ENCODE results near the gene KCTD12.
"Not testable (repeated sequence)": the region's sequence is repeated elsewhere in the genome, so short reads cannot be mapped to it uniquely, and the experiment has no call there.

KCTD12 gene

GRCh38 chr13:76886292-76887075, at the start of gene KCTD12:
TSS of gene KCTD12 (minus strand) at chr13:76886405. CDS start at chr13:76886148, 257 bp downstream.
- DNase-seq (ENCODE audit: low read depth in 2 of 2) = peak; percentile 53 to 60

- DNase-seq (ENCODE audit: low read depth in 2 of 2) = no peak
Observed at GRCh38 chr13:76934671-76935070, 48.5 kb upstream of the KCTD12 start.

- no peak for DNase-seq (ENCODE audit: low read depth in 2 of 2)
Observed at GRCh38 chr13:76932076-76932475, 45.9 kb upstream of the KCTD12 start.

- DNase-seq (ENCODE audit: low read depth in 2 of 2) = no peak
Observed at GRCh38 chr13:76929851-76930374, 43.7 kb upstream of the KCTD12 start.

- DNase-seq (ENCODE audit: low read depth in 2 of 2) = no peak
Observed at GRCh38 chr13:76929320-76929719, 43.1 kb upstream of the KCTD12 start.

GRCh38 chr13:76928456-76928855, 42.3 kb upstream of the KCTD12 start:
- DNase-seq (ENCODE audit: low read depth in 2 of 2) = no peak

GRCh38 chr13:76927955-76928354, 41.8 kb upstream of the KCTD12 start:
- DNase-seq (ENCODE audit: low read depth in 2 of 2) = no peak

GRCh38 chr13:76925115-76925514, 38.9 kb upstream of the KCTD12 start:
- DNase-seq (ENCODE audit: low read depth in 2 of 2) = no peak

GRCh38 chr13:76921516-76921915, 35.3 kb upstream of the KCTD12 start:
- DNase-seq (ENCODE audit: low read depth in 2 of 2) = no peak

- not testable (repeated sequence) for DNase-seq (ENCODE audit: low read depth in 2 of 2)
Observed at GRCh38 chr13:76917755-76918481, 31.7 kb upstream of the KCTD12 start.

- DNase-seq (ENCODE audit: low read depth in 2 of 2) = no peak
Observed at GRCh38 chr13:76917095-76917494, 30.9 kb upstream of the KCTD12 start.

GRCh38 chr13:76913898-76914297, 27.7 kb upstream of the KCTD12 start:
- DNase-seq (ENCODE audit: low read depth in 2 of 2) = no peak

- no peak for DNase-seq (ENCODE audit: low read depth in 2 of 2)
Observed at GRCh38 chr13:76912476-76912875, 26.3 kb upstream of the KCTD12 start.

- DNase-seq (ENCODE audit: low read depth in 2 of 2) = no peak
Observed at GRCh38 chr13:76904507-76904906, 18.3 kb upstream of the KCTD12 start.

GRCh38 chr13:76903544-76904162, 17.4 kb upstream of the KCTD12 start:
- DNase-seq (ENCODE audit: low read depth in 2 of 2) = peak; percentile 32 to 34

GRCh38 chr13:76899066-76899465, 12.9 kb upstream of the KCTD12 start:
- not testable (repeated sequence) for DNase-seq (ENCODE audit: low read depth in 2 of 2)

- not testable (repeated sequence) for DNase-seq (ENCODE audit: low read depth in 2 of 2)
Observed at GRCh38 chr13:76897171-76897570, 11.0 kb upstream of the KCTD12 start.

GRCh38 chr13:76894401-76895110, 8.4 kb upstream of the KCTD12 start:
- no peak for DNase-seq (ENCODE audit: low read depth in 2 of 2)

GRCh38 chr13:76892488-76892887, 6.3 kb upstream of the KCTD12 start:
- no peak for DNase-seq (ENCODE audit: low read depth in 2 of 2)

GRCh38 chr13:76890021-76890420, 3.8 kb upstream of the KCTD12 start:
- DNase-seq (ENCODE audit: low read depth in 2 of 2) = no peak

GRCh38 chr13:76889254-76889653, 3.0 kb upstream of the KCTD12 start:
- DNase-seq (ENCODE audit: low read depth in 2 of 2) = no peak

- no peak for DNase-seq (ENCODE audit: low read depth in 2 of 2)
Observed at GRCh38 chr13:76888421-76888820, 2.2 kb upstream of the KCTD12 start.

Measured in stimulated activated CD8-positive, alpha-beta memory T cell treated with anti-CD3 and anti-CD28 coated beads, Interleukin-15, amount 100 ng/mL, for 48 hours (primary cell).